Measurements from ENCODE around the gene ADAMTS16. TPM values are rescaled to one million over a fixed set of nuclear protein-coding genes. Genes with fewer than 3 reads are reported as not detected.

ADAMTS16 gene
- total RNA-seq, 4 donors from 2014 or later, result under 0.01 to 19.2 (median 0.34) TPM; not detected in 1

DNA sequence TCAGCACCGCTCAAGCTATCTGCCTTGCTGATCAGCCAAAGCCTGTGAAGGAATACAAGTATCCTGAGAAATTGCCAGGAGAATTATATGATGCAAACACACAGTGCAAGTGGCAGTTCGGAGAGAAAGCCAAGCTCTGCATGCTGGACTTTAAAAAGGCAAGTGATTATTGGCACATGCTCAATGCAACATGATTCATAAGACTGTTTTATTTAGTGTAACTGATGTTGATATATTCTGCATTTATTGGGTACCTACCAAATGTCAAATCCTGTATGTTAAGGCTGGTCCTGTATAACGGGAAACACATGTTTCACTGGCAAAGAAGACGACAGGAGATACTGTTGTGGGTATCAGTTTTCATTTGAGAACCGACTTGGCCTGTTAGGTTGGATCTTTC lies 69.0 kb downstream of the ADAMTS16 start:
- intact Hi-C loops (cut with DNase I; ENCODE audit: low total_unique reads), result no loop called here
- Histone ChIP-seq H3K27ac (no peak overlapping the region), H3K27me3 (no peaks in the 10 kb centered on the region), H3K4me3 (no peak overlapping the region), H3K36me3 (no peaks in the 10 kb centered on the region), H3K4me1 (no peaks in the 10 kb centered on the region), H3K9me3 (no peaks in the 10 kb centered on the region)
- TF ChIP-seq, protein P1, sequence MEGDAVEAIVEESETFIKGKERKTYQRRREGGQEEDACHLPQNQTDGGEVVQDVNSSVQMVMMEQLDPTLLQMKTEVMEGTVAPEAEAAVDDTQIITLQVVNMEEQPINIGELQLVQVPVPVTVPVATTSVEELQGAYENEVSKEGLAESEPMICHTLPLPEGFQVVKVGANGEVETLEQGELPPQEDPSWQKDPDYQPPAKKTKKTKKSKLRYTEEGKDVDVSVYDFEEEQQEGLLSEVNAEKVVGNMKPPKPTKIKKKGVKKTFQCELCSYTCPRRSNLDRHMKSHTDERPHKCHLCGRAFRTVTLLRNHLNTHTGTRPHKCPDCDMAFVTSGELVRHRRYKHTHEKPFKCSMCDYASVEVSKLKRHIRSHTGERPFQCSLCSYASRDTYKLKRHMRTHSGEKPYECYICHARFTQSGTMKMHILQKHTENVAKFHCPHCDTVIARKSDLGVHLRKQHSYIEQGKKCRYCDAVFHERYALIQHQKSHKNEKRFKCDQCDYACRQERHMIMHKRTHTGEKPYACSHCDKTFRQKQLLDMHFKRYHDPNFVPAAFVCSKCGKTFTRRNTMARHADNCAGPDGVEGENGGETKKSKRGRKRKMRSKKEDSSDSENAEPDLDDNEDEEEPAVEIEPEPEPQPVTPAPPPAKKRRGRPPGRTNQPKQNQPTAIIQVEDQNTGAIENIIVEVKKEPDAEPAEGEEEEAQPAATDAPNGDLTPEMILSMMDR (IDR thresholded peaks at IDR 0.05), result no peak
- no peak for TF ChIP-seq POLR2A (IDR thresholded peaks at IDR 0.05)
- no peak for DNase-seq

DNA sequence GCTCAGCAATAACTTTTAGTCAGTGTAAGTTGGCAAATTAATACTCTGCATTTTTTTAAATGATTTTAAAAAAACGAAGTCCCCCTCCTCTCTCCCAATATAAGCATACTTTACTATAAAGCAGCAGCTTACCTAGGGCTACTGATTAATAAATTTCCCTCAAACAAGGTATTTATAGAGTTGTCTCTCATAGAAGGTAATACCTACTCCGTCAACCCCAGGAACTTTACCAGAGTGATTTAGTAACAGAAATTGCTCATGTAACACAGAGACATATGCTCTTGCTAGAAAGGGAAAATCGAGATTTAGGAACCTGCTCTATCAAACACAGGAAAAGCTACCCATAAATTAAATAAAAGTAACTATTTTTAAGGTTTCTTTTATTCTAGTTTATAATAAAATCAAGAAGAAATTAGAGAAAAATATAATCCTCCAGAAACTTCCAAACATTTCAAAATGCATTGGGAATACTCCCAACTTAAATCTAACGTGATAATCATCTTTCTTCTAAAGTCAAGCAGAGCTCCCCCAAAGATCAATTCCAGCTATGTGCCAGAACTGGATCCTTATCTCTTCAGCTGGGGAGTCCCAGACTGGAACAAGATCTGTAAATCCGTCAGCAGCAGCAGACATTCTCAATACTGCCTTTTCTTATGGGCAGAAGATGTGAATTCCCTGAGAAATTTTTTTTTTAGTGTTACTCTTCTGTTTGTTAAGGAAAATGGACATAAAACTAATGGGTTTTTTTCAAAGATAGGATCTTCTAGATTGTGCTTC lies 69.6 kb downstream of the ADAMTS16 start:
- DNase-seq, result no peak
- Histone ChIP-seq H3K27me3 (no peaks in the 10 kb centered on the region), H3K9me3 (no peaks in the 10 kb centered on the region), H3K27ac (no peak overlapping the region), H3K4me1 (no peaks in the 10 kb centered on the region), H3K4me3 (no peak overlapping the region), H3K36me3 (no peaks in the 10 kb centered on the region)
- intact Hi-C loops (cut with DNase I; ENCODE audit: low total_unique reads), result no loop called here
- no peak for TF ChIP-seq POLR2A (IDR thresholded peaks at IDR 0.05)

DNA sequence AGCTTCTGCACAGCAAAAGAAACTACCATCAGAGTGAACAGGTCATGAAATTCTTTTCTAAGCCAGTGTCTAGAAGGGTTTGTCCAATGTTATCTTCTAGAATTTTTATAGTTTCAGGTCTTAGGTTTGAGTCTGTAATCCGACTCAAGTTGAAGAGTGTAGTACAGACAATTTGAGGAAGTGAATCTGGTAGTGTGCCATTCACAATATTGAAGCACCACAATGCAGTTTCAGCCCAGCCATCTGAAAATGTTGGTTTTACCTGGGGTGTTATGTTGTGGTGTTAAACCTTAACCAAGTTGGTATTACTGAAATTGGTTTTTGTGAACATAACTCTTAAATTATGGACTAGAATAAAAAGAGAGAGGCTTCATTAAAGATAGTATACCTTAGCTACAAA lies 77.2 kb downstream of the ADAMTS16 start:
- TF ChIP-seq, protein P1 (IDR thresholded peaks at IDR 0.05), result no peak
- TF ChIP-seq POLR2A (IDR thresholded peaks at IDR 0.05), result no peak
- no peaks in the 10 kb centered on the region for H3K9me3 ChIP-seq
- H3K36me3 ChIP-seq, result no peaks in the 10 kb centered on the region
- H3K4me3 ChIP-seq, result no peak overlapping the region
- H3K27me3 ChIP-seq, result no peaks in the 10 kb centered on the region
- intact Hi-C loops (cut with DNase I; ENCODE audit: low total_unique reads), result no loop called here
- no peaks in the 10 kb centered on the region for H3K4me1 ChIP-seq
- no peak for DNase-seq
- H3K27ac ChIP-seq, result no peak overlapping the region

DNA sequence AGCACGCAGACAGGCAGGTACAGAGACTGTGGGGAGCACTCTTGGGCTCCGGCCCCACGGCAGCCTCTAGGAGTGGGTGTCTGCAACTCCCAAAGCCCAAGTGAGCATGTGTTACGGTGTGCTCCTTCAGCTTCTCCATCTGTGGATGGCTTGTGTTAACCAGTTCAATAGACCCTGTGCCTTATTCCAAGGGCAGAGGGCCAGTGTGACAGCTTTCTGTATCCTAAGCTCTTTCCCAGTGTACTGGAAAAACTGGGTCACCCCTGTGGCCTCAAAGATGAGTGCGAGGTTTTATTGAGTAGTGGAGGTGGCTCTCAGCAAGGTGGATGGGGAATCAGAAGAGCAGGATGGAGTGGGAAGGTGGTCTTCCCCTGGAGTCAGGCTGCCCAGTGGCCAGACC lies 78.3 kb downstream of the ADAMTS16 start:
- Histone ChIP-seq H3K27ac (no peak overlapping the region), H3K36me3 (no peaks in the 10 kb centered on the region), H3K27me3 (no peaks in the 10 kb centered on the region), H3K9me3 (no peaks in the 10 kb centered on the region), H3K4me3 (no peak overlapping the region), H3K4me1 (no peaks in the 10 kb centered on the region)
- DNase-seq, result no peak
- TF ChIP-seq POLR2A (IDR thresholded peaks at IDR 0.05), result no peak
- TF ChIP-seq, protein P1 (IDR thresholded peaks at IDR 0.05), result no peak
- intact Hi-C loops (cut with DNase I; ENCODE audit: low total_unique reads), result no loop called here

DNA sequence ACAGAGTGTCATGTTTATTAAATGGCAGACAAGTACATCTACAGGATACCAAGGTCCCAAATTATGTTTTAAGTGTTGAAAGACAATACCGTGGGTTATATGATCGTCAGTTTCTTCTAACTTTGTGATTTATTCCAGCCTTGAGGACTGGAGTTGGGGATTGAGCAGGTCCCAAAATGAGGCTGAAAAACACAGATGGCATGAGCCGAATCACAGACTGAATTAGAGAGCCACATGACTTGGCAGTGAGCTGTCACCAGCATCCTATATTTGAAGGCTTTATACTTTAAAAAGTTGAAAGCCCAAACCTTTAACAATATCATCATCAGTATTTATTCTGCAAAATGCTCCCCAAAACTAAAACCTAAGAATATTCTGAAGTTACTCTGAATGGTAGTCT lies 79.4 kb downstream of the ADAMTS16 start:
- Histone ChIP-seq H3K4me3 (no peak overlapping the region), H3K4me1 (no peaks in the 10 kb centered on the region), H3K9me3 (no peaks in the 10 kb centered on the region), H3K27me3 (no peaks in the 10 kb centered on the region), H3K36me3 (no peaks in the 10 kb centered on the region), H3K27ac (no peak overlapping the region)
- DNase-seq, result no peak
- intact Hi-C loops (cut with DNase I; ENCODE audit: low total_unique reads), result no loop called here
- TF ChIP-seq, protein P1 (IDR thresholded peaks at IDR 0.05), result no peak
- no peak for TF ChIP-seq POLR2A (IDR thresholded peaks at IDR 0.05)
